Activated CD4-positive, alpha-beta T cell treated with anti-CD3 and anti-CD28 coated beads for 36 hours (primary cell): Measurements from ENCODE around the gene C12orf57. TPM values are rescaled to one million over a fixed set of nuclear protein-coding genes. Genes with fewer than 3 reads are reported as not detected.

Experiments used
- ATAC-seq: fragments of 200-7000 bp; cut with Tn5 transposase; one replicate; pipeline ENCODE4 v1.10.0; 2021; ENCODE audit warnings: mild to moderate bottlenecking, moderate library complexity
- CTCF ChIA-PET: fragments of 350-600 bp; sonication (Branson Sonifier 250); formaldehyde crosslinking; loops from one replicate; lab custom pipeline; 2021; ENCODE audit warnings: antibody characterized with exemption; lab: Charles Lee
- POLR2A ChIA-PET: fragments of 350-600 bp; sonication (Branson Sonifier 250); formaldehyde crosslinking; loops from one replicate; lab custom pipeline; 2021; ENCODE audit warnings: antibody characterized with exemption, inconsistent platforms; lab: Charles Lee
- DNase-seq: peaks from one replicate; pipeline ENCODE4 v3.0.0-alpha.2; 2020
- H3K27ac Mint-ChIP-seq: one replicate; pipeline ENCODE4 v1.8.0; 2021; ENCODE audit warnings: mixed read lengths
- H3K27me3 Mint-ChIP-seq: one replicate; pipeline ENCODE4 v1.8.0; 2021; ENCODE audit warnings: mixed read lengths
- H3K36me3 Mint-ChIP-seq: one replicate; pipeline ENCODE4 v1.8.0; 2021; ENCODE audit warnings: low read depth, mixed read lengths
- H3K4me1 Mint-ChIP-seq: one replicate; pipeline ENCODE4 v1.8.0; 2021; ENCODE audit warnings: mixed read lengths
- H3K4me3 Mint-ChIP-seq: one replicate; pipeline ENCODE4 v1.8.0; 2021; ENCODE audit warnings: mild to moderate bottlenecking, moderate library complexity, mixed read lengths
- H3K9me3 Mint-ChIP-seq: one replicate; pipeline ENCODE4 v1.8.0; 2021; ENCODE audit warnings: low read depth, mixed read lengths
- intact Hi-C, 2 experiments: fragments of 100-400 bp; cut with DNase I in 1 of 2; cut with micrococcal nuclease in 1 of 2; formaldehyde crosslinking; loops; one replicate each; pipeline versions ENCODE4 v1.14.2 to v1.15.1; 2022 to 2024; cut with DNase I, micrococcal nuclease
- total RNA-seq, 2 experiments: library from RNA; stranded (reverse); gene quantifications; one replicate each; pipeline ENCODE4 v1.2.3, GENCODE V29; 2021

C12orf57 gene
- total RNA-seq, 2 experiments from 2014 or later, result 189 to 208 TPM

DNA sequence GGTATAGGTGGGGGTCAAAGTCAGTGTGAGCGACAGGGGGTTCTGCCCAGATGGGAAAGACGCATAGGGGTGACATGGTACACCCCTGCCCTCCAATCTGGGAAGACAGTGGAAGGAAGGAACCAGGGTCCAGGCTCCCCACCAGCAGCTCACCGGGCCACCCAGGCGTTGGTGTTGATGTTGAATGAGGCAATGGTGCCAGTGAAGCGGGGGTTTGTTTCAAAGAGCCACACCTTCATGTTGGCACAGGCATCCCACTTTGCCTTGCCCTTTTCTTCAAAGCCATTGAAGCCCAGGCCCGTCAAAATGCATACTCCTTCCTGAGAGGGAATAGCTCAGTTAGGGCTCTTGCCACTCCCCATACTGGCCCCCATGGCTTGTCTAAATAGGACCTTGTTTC is 34.4 kb downstream of the C12orf57 start:
- intact Hi-C loops, result no loop called here
- POLR2A ChIA-PET, result no interaction called here
- Mint-ChIP-seq H3K4me3 (no peak overlapping the region), H3K4me1 (peaks cover 10% of the 10 kb centered on the region), H3K9me3 (no peaks in the 10 kb centered on the region), H3K27me3 (no peaks in the 10 kb centered on the region), H3K27ac (peak overlapping the region; percentile 1), H3K36me3 (peaks cover 66% of the 10 kb centered on the region)
- DNase-seq (no peak), ATAC-seq (no peak)
- CTCF ChIA-PET, result interaction anchor here (0.6 to 1.5 kb wide), 2 partner anchors 41 to 106 kb away, joined by 3 read pairs; no protein-coding TSS in a partner anchor

DNA sequence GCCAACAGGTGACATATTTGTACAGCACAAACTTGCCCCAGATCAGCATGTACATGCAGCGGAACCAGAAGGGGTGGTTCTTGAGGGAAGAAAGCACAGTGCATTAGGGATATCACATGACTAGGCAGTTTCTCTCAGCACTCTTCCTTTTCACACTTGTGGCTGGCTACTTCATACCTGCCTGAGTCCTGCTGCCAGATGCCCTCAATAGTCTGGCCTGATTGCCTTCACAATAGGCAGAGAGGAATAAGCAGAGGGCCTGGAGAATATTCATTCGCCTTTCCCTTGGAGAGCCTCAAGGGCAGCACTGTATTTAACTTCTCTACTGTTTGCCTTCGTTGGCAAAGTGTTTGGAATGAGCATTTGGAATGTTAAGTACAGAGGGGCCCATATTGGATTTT is 34.8 kb downstream of the C12orf57 start:
- CTCF ChIA-PET, result interaction anchor here (0.6 to 1.5 kb wide), 2 partner anchors 41 to 84 kb away, joined by 3 read pairs; no protein-coding TSS in a partner anchor

GRCh38 chr12:6979021-6979420 is 35.2 kb downstream of the C12orf57 start:
- no peaks in the 10 kb centered on the region for H3K9me3 Mint-ChIP-seq
- H3K27me3 Mint-ChIP-seq, result no peaks in the 10 kb centered on the region
- ATAC-seq, result no peak
- POLR2A ChIA-PET, result no interaction called here
- DNase-seq, result no peak
- peak overlapping the region; percentile 16 for H3K27ac Mint-ChIP-seq
- peaks cover 3% of the 10 kb centered on the region for H3K4me1 Mint-ChIP-seq
- H3K36me3 Mint-ChIP-seq, result peaks cover 59% of the 10 kb centered on the region
- H3K4me3 Mint-ChIP-seq, result no peak overlapping the region
- intact Hi-C loops, result no loop called here
- CTCF ChIA-PET, result interaction anchor here (0.6 to 1.5 kb wide), 2 partner anchors 41 to 84 kb away, joined by 3 read pairs; no protein-coding TSS in a partner anchor

More for the DNA sequence above, 34.8 kb downstream of the C12orf57 start:
- peak overlapping the region; percentile 16 for H3K27ac Mint-ChIP-seq
- ATAC-seq (no peak), DNase-seq (no peak)
- no peak overlapping the region for H3K4me3 Mint-ChIP-seq
- H3K27me3 Mint-ChIP-seq, result no peaks in the 10 kb centered on the region
- intact Hi-C loops, result no loop called here
- POLR2A ChIA-PET, result no interaction called here
- no peaks in the 10 kb centered on the region for H3K9me3 Mint-ChIP-seq
- peaks cover 7% of the 10 kb centered on the region for H3K4me1 Mint-ChIP-seq
- H3K36me3 Mint-ChIP-seq, result peaks cover 63% of the 10 kb centered on the region

GRCh38 chr12:6979453-6979852 is 35.6 kb downstream of the C12orf57 start:
- Mint-ChIP-seq H3K4me3 (no peak overlapping the region), H3K9me3 (no peaks in the 10 kb centered on the region), H3K36me3 (peaks cover 55% of the 10 kb centered on the region), H3K27me3 (no peaks in the 10 kb centered on the region), H3K4me1 (peaks cover 2% of the 10 kb centered on the region), H3K27ac (no peak overlapping the region)
- ATAC-seq, result no peak
- ChIA-PET CTCF (interaction anchor here (1.5 kb wide), 1 partner anchor 42 kb away, joined by 3 read pairs; no protein-coding TSS in a partner anchor), POLR2A (no interaction called here)
- DNase-seq, result no peak
- intact Hi-C loops, result no loop called here

DNA sequence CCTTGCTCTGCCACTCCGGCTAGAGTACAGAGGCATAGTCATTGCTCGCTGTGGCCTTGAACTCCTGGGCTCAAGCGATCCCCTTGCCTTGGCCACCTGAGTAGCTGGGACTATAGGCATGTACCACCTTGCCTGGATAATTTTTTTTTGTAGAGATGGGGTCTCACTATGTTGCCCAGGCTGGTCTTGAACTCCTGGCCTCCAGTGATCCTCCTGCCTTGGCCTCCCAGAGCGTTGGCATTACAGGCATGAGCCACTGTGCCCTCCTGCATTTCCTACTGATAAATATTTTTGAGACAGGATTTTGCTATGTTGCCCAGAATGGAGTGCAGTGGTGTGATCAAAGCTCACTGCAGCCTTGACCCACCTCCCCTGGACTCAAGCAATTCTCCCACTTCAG is 36.3 kb downstream of the C12orf57 start:
- CTCF ChIA-PET, result interaction anchor here (0.5 kb wide), 1 partner anchor 562 kb away, joined by 3 read pairs; no protein-coding TSS in a partner anchor
- POLR2A ChIA-PET, result interaction anchor here (0.6 kb wide), 1 partner anchor 191 kb away, joined by 3 read pairs; the partner anchor contains the start of gene CD4
- no peak overlapping the region for H3K27ac Mint-ChIP-seq
- no peak overlapping the region for H3K4me3 Mint-ChIP-seq
- ATAC-seq (no peak), DNase-seq (no peak)
- H3K36me3 Mint-ChIP-seq, result peaks cover 49% of the 10 kb centered on the region
- no peaks in the 10 kb centered on the region for H3K27me3 Mint-ChIP-seq
- intact Hi-C loops, result no loop called here
- H3K9me3 Mint-ChIP-seq, result no peaks in the 10 kb centered on the region
- H3K4me1 Mint-ChIP-seq, result peaks cover 2% of the 10 kb centered on the region

- Mint-ChIP-seq H3K27ac (no peak overlapping the region), H3K4me3 (no peak overlapping the region), H3K4me1 (peaks cover 2% of the 10 kb centered on the region), H3K9me3 (no peaks in the 10 kb centered on the region), H3K27me3 (no peaks in the 10 kb centered on the region), H3K36me3 (peaks cover 42% of the 10 kb centered on the region)
- ChIA-PET CTCF (interaction anchor here (0.5 kb wide), 1 partner anchor 563 kb away, joined by 3 read pairs; no protein-coding TSS in a partner anchor), POLR2A (no interaction called here)
- DNase-seq (no peak), ATAC-seq (no peak)
- intact Hi-C loops, result no loop called here
Observed at GRCh38 chr12:6980740-6981139, 36.9 kb downstream of the C12orf57 start.

DNA sequence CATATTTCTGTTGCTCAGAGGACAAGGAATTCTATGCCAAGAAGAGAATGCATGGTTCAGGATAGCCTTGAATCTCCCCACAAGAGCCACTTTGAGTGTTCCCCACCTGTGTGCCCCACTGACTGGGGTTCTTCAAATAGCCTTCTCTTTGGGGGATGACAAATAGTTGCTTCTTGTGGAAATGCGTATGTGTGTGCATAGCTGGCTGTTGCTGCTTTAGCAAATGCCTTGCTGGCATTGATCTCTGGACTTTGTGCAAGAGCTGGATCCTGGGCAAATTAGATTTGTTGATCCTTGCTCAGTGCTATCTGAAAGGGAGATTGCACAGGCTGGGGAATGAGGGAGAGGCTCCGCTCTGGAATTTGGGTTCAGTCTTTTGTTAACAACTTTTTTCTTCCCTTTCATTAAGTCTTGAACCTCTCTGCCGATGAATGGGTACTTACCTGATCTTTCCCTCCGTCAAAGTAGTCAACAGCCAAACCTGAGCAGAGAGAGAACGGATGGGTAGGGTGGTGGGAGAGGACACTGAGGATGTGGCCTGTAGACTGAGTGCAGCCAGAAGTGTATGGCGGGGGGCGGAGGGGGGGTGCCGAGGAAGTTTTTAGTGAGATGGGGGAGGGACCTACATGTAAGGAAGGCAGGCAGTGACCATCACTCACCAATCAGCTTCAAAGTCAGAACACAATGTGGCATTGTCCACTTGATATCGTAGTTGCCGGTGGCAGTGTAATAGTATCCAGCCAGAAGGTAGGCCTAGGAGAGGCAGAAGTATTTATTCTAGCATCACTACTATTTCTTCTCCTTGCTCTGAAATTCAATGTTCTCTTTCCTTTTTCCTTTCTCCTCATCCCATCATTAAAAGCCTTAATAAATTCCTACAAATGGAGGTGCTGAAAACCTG is 37.6 kb downstream of the C12orf57 start:
- H3K4me3 Mint-ChIP-seq, result no peak overlapping the region
- DNase-seq (no peak), ATAC-seq (no peak)
- H3K36me3 Mint-ChIP-seq, result peaks cover 39% of the 10 kb centered on the region
- POLR2A ChIA-PET, result no interaction called here
- H3K27ac Mint-ChIP-seq, result no peak overlapping the region
- intact Hi-C loops, result no loop called here
- no peaks in the 10 kb centered on the region for H3K27me3 Mint-ChIP-seq
- H3K9me3 Mint-ChIP-seq, result no peaks in the 10 kb centered on the region
- CTCF ChIA-PET, result no interaction called here
- H3K4me1 Mint-ChIP-seq, result no peaks in the 10 kb centered on the region

DNA sequence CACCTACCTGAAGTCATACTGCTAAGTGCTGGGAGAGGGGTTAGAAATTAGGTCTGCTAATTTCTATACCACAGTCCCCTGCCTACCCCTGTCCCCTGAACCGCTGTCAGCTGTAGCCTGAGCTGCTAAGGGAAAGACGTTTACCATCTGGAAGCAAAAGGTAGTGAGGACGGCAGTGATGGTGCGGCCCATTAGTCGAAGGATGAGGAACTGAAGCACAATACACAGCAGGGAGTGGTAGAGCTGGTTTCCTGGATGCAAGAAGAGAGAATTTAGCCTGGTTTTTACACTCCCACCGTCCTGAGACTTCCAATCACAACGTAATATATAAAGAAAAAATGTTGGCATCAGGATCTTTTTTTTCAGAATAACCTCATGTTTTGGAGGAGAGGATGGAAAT is 38.7 kb downstream of the C12orf57 start:
- H3K4me1 Mint-ChIP-seq, result no peaks in the 10 kb centered on the region
- H3K27ac Mint-ChIP-seq, result no peak overlapping the region
- ATAC-seq (no peak), DNase-seq (no peak)
- ChIA-PET CTCF (interaction anchor here (1.4 kb wide), 1 partner anchor 13 kb away, joined by 5 read pairs; no protein-coding TSS in a partner anchor), POLR2A (interaction anchor here (0.8 kb wide), 1 partner anchor 22 kb away, joined by 3 read pairs; no protein-coding TSS in a partner anchor)
- H3K36me3 Mint-ChIP-seq, result peaks cover 33% of the 10 kb centered on the region
- intact Hi-C loops, result no loop called here
- H3K4me3 Mint-ChIP-seq, result no peak overlapping the region
- H3K9me3 Mint-ChIP-seq, result no peaks in the 10 kb centered on the region
- H3K27me3 Mint-ChIP-seq, result no peaks in the 10 kb centered on the region

DNA sequence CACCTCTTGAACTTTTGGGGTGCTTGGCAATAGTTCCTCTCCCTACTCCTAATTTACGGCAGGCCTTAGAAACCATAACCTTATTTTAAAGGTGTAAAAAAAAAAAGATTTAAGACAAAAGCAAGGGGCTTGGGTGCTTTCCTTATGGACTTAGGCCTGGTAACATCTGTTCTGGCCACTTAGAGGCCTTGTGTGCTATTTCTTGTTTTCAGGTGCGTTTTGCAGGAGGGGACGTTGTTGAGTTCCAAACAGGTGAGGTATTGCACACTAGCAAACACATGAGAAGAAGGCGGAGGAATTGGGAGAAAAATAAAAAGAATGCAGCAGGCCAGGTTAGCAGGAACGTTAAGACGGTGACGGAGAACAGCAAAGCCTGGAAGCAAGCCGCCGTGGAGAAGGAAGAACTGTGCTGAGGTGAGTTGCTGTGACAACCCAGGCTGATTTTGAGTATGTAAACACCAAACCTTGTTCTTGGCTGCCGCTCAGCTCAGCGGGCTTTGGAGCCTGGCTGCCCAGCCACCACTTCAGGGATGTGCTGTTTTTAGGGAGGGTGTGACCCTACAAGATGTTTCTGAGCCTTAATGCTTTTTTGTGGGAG is 44.2 kb downstream of the C12orf57 start:
- intact Hi-C loops, result no loop called here
- CTCF ChIA-PET, result interaction anchor here (0.7 kb wide), 1 partner anchor 148 kb away, joined by 3 read pairs; the partner anchor contains the start of gene GNB3
- Mint-ChIP-seq H3K9me3 (no peaks in the 10 kb centered on the region), H3K4me1 (no peaks in the 10 kb centered on the region), H3K4me3 (no peak overlapping the region), H3K27ac (no peak overlapping the region), H3K27me3 (no peaks in the 10 kb centered on the region), H3K36me3 (peaks cover 27% of the 10 kb centered on the region)
- DNase-seq (no peak), ATAC-seq (no peak)
- POLR2A ChIA-PET, result no interaction called here
